GM12865 (cell line): ENCODE measurements around the gene CAB39L.

Source experiments
- DNase-seq: peaks from one replicate; pipeline ENCODE4 v3.0.0; 2010; ENCODE audit warnings: low read depth
- H3K4me3 ChIP-seq: 2 replicates; pipeline ENCODE4 v1.5.1; 2011; ENCODE audit warnings: mild to moderate bottlenecking, low read depth, low read length, control low read depth
- CTCF ChIP-seq: IDR thresholded peaks from 2 replicates; pipeline ENCODE4 v1.5.1; 2011; ENCODE audit warnings: low read length, control low read depth, low read depth, inconsistent platforms; ENCODE audit not compliant: insufficient read depth; ENCODE audit errors: missing control alignments

Gene CAB39L

GRCh38 chr13:49395451-49395865 is 48.4 kb downstream of the CAB39L start:
- H3K4me3 ChIP-seq, result no peak overlapping the region
- DNase-seq, result no peak
- TF ChIP-seq CTCF, result no peak

GRCh38 chr13:49388091-49388635 is 55.7 kb downstream of the CAB39L start:
- H3K4me3 ChIP-seq, result no peak overlapping the region
- no peak for TF ChIP-seq CTCF
- no peak for DNase-seq

GRCh38 chr13:49386664-49387063 is 57.2 kb downstream of the CAB39L start:
- no peak for TF ChIP-seq CTCF
- no peak for DNase-seq
- H3K4me3 ChIP-seq, result no peak overlapping the region

- no peak for TF ChIP-seq CTCF
- no peak for DNase-seq
- no peak overlapping the region for H3K4me3 ChIP-seq
Measured at GRCh38 chr13:49376121-49376520, 67.7 kb downstream of the CAB39L start.

GRCh38 chr13:49374585-49375290 is 69.1 kb downstream of the CAB39L start:
- H3K4me3 ChIP-seq, result no peak overlapping the region
- no peak for TF ChIP-seq CTCF
- DNase-seq, result peak; percentile 8

- no peak for TF ChIP-seq CTCF
- no peak for DNase-seq
- no peak overlapping the region for H3K4me3 ChIP-seq
Measured at GRCh38 chr13:49373716-49374115, 70.1 kb downstream of the CAB39L start.
